NB4 (cell line): Measurements from ENCODE around the gene CHCHD6.

Source experiments
- DNase-seq: peaks from one replicate; pipeline ENCODE4 v3.0.0; 2010; ENCODE audit warnings: low read depth
- H3K4me3 ChIP-seq: one replicate; pipeline ENCODE4 v1.5.1; 2011; ENCODE audit warnings: mild to moderate bottlenecking, low read depth, low read length, moderate library complexity
- CTCF ChIP-seq: IDR thresholded peaks from one replicate; pipeline ENCODE4 v1.5.1; 2012; ENCODE audit warnings: low read depth, low read length
- MAX ChIP-seq: IDR thresholded peaks from 2 replicates; pipeline ENCODE4 v1.6.1; 2011; ENCODE audit warnings: low read depth, low read length
- MYC ChIP-seq: IDR thresholded peaks from 2 replicates; pipeline ENCODE4 v1.6.1; 2011; ENCODE audit warnings: low read depth, low read length
- POLR2A ChIP-seq: IDR thresholded peaks from 2 replicates; pipeline ENCODE4 v1.6.1; 2011; ENCODE audit warnings: mild to moderate bottlenecking; ENCODE audit not compliant: insufficient read length; ENCODE audit errors: extremely low read depth

Gene CHCHD6

GRCh38 chr3:126718561-126719445 lies 14.8 kb downstream of the CHCHD6 start:
- DNase-seq = no peak
- no peak for TF ChIP-seq POLR2A
- TF ChIP-seq MYC = no peak
- TF ChIP-seq MAX = no peak
- no peak for TF ChIP-seq CTCF

GRCh38 chr3:126720596-126720995 lies 16.6 kb downstream of the CHCHD6 start:
- no peak for DNase-seq
- TF ChIP-seq CTCF (no peak), MAX (no peak), MYC (no peak), POLR2A (no peak)
- H3K4me3 ChIP-seq = no peak overlapping the region

More at GRCh38 chr3:126718561-126719445, 14.8 kb downstream of the CHCHD6 start:
- H3K4me3 ChIP-seq = no peak overlapping the region

GRCh38 chr3:126721246-126721645 lies 17.2 kb downstream of the CHCHD6 start:
- no peak overlapping the region for H3K4me3 ChIP-seq
- no peak for DNase-seq
- TF ChIP-seq POLR2A (no peak), CTCF (no peak), MYC (no peak), MAX (no peak)

- H3K4me3 ChIP-seq = no peak overlapping the region
- TF ChIP-seq POLR2A (no peak), CTCF (no peak), MYC (no peak), MAX (no peak)
- no peak for DNase-seq
These were observed 19.2 kb downstream of the CHCHD6 start for GRCh38 chr3:126723237-126723636.

- TF ChIP-seq MYC (no peak), MAX (no peak), POLR2A (no peak), CTCF (no peak)
- no peak overlapping the region for H3K4me3 ChIP-seq
- no peak for DNase-seq
These were observed 19.8 kb downstream of the CHCHD6 start for GRCh38 chr3:126723801-126724200.

GRCh38 chr3:126728680-126729079 lies 24.6 kb downstream of the CHCHD6 start:
- TF ChIP-seq MAX (no peak), MYC (no peak), POLR2A (no peak), CTCF (no peak)
- no peak overlapping the region for H3K4me3 ChIP-seq
- DNase-seq = no peak
